SK-N-SH (cell line): ENCODE results near the gene ZMIZ1. TPM values are rescaled to one million over a fixed set of nuclear protein-coding genes. Genes with fewer than 3 reads are reported as not detected.

ENCODE experiments used
- CTCF ChIA-PET: fragments of 300-600, 350-600 bp; formaldehyde crosslinking; extraction: SDS; loops from one replicate; lab custom pipeline; 2021; lab: Yijun Ruan, JAX
- POLR2A ChIA-PET: fragments of 350-600 bp; sonication (Branson Sonifier 250); formaldehyde crosslinking; extraction: SDS; loops from one replicate; lab custom pipeline; 2020; ENCODE audit warnings: antibody characterized with exemption, inconsistent platforms; lab: Yijun Ruan, JAX
- DNase-seq: peaks from one replicate; pipeline ENCODE4 v3.0.0; 2012
- H2AFZ ChIP-seq: fragments of 200-600 bp; sonication (generic); 2 replicates; pipeline ENCODE4 v1.8.1; 2016; ENCODE audit warnings: antibody characterized with exemption, mild to moderate bottlenecking, low read depth
- H3F3A ChIP-seq: fragments of 200-600 bp; sonication (generic); replicated peaks from 2 replicates; pipeline ENCODE3; 2016; ENCODE audit warnings: antibody characterized with exemption, mild to moderate bottlenecking; ENCODE audit not compliant: insufficient read depth
- H3K27ac ChIP-seq, 2 experiments: fragments of 200-500 bp in 1 of 2; fragments of 200-600 bp in 1 of 2; sonication (Bioruptor generic) in 1 of 2; sonication (generic), shearing (Covaris generic) in 1 of 2; 2 replicates each; pipeline versions ENCODE4 v1.5.1 to v1.6.1; 2014 to 2016; ENCODE audit warnings: low read depth in 2 of 2, inconsistent platforms in 1 of 2, low read length in 1 of 2, mild to moderate bottlenecking in 1 of 2, mixed read lengths in 1 of 2
- H3K27me3 ChIP-seq: fragments of 200-600 bp; sonication (generic), shearing (Covaris generic); 2 replicates; pipeline ENCODE4 v1.6.1; 2016; ENCODE audit warnings: mixed run types; ENCODE audit not compliant: insufficient read depth
- H3K36me3 ChIP-seq, 2 experiments: fragments of 200-500 bp in 1 of 2; fragments of 200-600 bp in 1 of 2; sonication (Bioruptor generic) in 1 of 2; sonication (generic) in 1 of 2; replicated peaks in 1 of 2; 2 replicates each; pipeline versions ENCODE3 to v1.5.1; 2014 to 2016; ENCODE audit warnings: low read length in 1 of 2, mild to moderate bottlenecking in 1 of 2; ENCODE audit not compliant: insufficient read depth in 2 of 2, control insufficient read depth in 1 of 2
- H3K4me1 ChIP-seq, 2 experiments: fragments of 200-500 bp in 1 of 2; fragments of 200-600 bp in 1 of 2; sonication (Bioruptor generic) in 1 of 2; sonication (generic), shearing (Covaris generic) in 1 of 2; 2 replicates each; pipeline versions ENCODE4 v1.5.1 to v1.6.1; 2014 to 2016; ENCODE audit warnings: low read depth in 1 of 2, low read length in 1 of 2, mixed run types in 1 of 2; ENCODE audit not compliant: insufficient read depth in 2 of 2, control insufficient read depth in 1 of 2
- H3K4me2 ChIP-seq: fragments of 200-600 bp; sonication (generic), shearing (Covaris generic); 2 replicates; pipeline ENCODE4 v1.6.1; 2017; ENCODE audit warnings: mixed run types
- H3K4me3 ChIP-seq, 2 experiments: fragments of 200-500 bp in 1 of 2; fragments of 200-600 bp in 1 of 2; sonication (Bioruptor generic) in 1 of 2; sonication (generic), shearing (Covaris generic) in 1 of 2; 2 replicates each; pipeline versions ENCODE4 v1.5.1 to v1.8.1; 2014 to 2016; ENCODE audit warnings: low read depth in 2 of 2, inconsistent platforms in 1 of 2, low read length in 1 of 2, mild to moderate bottlenecking in 1 of 2, mixed read lengths in 1 of 2, moderate library complexity in 1 of 2
- H3K79me2 ChIP-seq: fragments of 200-600 bp; sonication (generic); 2 replicates; pipeline ENCODE4 v1.8.1; 2017; ENCODE audit warnings: mild to moderate bottlenecking; ENCODE audit not compliant: insufficient read depth
- H3K9ac ChIP-seq: fragments of 200-600 bp; sonication (generic); 2 replicates; pipeline ENCODE4 v1.6.1; 2017; ENCODE audit warnings: mixed run types
- H3K9me2 ChIP-seq: fragments of 200-600 bp; sonication (generic); 2 replicates; pipeline ENCODE4 v1.6.1; 2017; ENCODE audit warnings: mixed run types
- H3K9me3 ChIP-seq: fragments of 200-600 bp; sonication (generic); 2 replicates; pipeline ENCODE4 v1.6.1; 2017; ENCODE audit warnings: mixed run types, mild to moderate bottlenecking, moderate library complexity
- H4K20me1 ChIP-seq: fragments of 200-600 bp; sonication (generic); 2 replicates; pipeline ENCODE4 v1.6.1; 2017; ENCODE audit warnings: mild to moderate bottlenecking, mixed run types; ENCODE audit not compliant: insufficient read depth
- CHD2 ChIP-seq: fragments of 150-350 bp; IDR thresholded peaks from 2 replicates; pipeline ENCODE4 v1.6.1; 2018; ENCODE audit warnings: low read length; ENCODE audit not compliant: partially characterized antibody
- ELF1 ChIP-seq: IDR thresholded peaks from 2 replicates; pipeline ENCODE4 v1.4.0; 2012
- FOXJ3 ChIP-seq: sonication (generic); formaldehyde crosslinking; IDR thresholded peaks from 2 replicates; pipeline ENCODE4 v1.5.1; 2020; ENCODE audit warnings: mild to moderate bottlenecking, missing genetic modification reagents
- FOXM1 ChIP-seq: IDR thresholded peaks from 2 replicates; pipeline ENCODE4 v1.4.0; 2012; ENCODE audit warnings: low read depth, mild to moderate bottlenecking
- GABPA ChIP-seq: IDR thresholded peaks from 2 replicates; pipeline ENCODE4 v1.4.0; 2012; ENCODE audit warnings: low read depth, mild to moderate bottlenecking
- GATA2 ChIP-seq: sonication (generic); formaldehyde crosslinking; IDR thresholded peaks from 2 replicates; pipeline ENCODE4 v1.5.0; 2020; ENCODE audit warnings: mild to moderate bottlenecking, missing genetic modification reagents
- MXI1 ChIP-seq: IDR thresholded peaks from 2 replicates; pipeline ENCODE4 v1.6.1; 2012; ENCODE audit warnings: mild to moderate bottlenecking, low read depth, low read length, improper control_type of control experiment
- NRF1 ChIP-seq: IDR thresholded peaks from 2 replicates; pipeline ENCODE4 v1.6.1; 2012; ENCODE audit warnings: low read depth, mild to moderate bottlenecking, low read length
- RCOR1 ChIP-seq: fragments of 150-350 bp; IDR thresholded peaks from 2 replicates; pipeline ENCODE4 v1.6.1; 2017; ENCODE audit warnings: antibody characterized with exemption, low read length
- SIN3A ChIP-seq: IDR thresholded peaks from 2 replicates; pipeline ENCODE4 v1.6.1; 2012; ENCODE audit warnings: low read depth, mild to moderate bottlenecking, low read length, moderate library complexity, borderline replicate concordance
- SMC3 ChIP-seq: IDR thresholded peaks from 2 replicates; pipeline ENCODE4 v1.6.1; 2012; ENCODE audit warnings: low read depth, low read length, improper control_type of control experiment
- TEAD4 ChIP-seq: IDR thresholded peaks from 2 replicates; pipeline ENCODE4 v1.4.0; 2012; ENCODE audit warnings: mild to moderate bottlenecking, borderline replicate concordance; ENCODE audit not compliant: insufficient read depth
- WGBS: methylation state at CpG from one replicate; pipeline ENCODE4 v1.1.6; 2017; ENCODE audit warnings: low lambda C conversion rate; 5-methylcytosine and 5-hydroxymethylcytosine counted together
- polyA plus RNA-seq, 3 experiments: library from polyadenylated mRNA; depleted of rRNA; stranded (reverse); fragments of >200 nt; gene quantifications; 2 replicates each; pipeline ENCODE4 v1.2.3, GENCODE V29; 2012
- TF ChIP-seq, protein P1 (sequence below): fragments of 150-350 bp; IDR thresholded peaks from 2 replicates; pipeline ENCODE4 v1.6.1; 2016; ENCODE audit warnings: mild to moderate bottlenecking, low read depth, low read length
- TF ChIP-seq, protein P2 (sequence below): IDR thresholded peaks from 2 replicates; pipeline ENCODE4 v1.6.1; 2012; ENCODE audit warnings: mild to moderate bottlenecking, low read depth, low read length, moderate library complexity
- TF ChIP-seq, protein P3 (sequence below): IDR thresholded peaks from 2 replicates; pipeline ENCODE4 v1.4.0; 2012; ENCODE audit warnings: low read depth, borderline replicate concordance
- TF ChIP-seq, protein P4 (sequence below): IDR thresholded peaks from 2 replicates; pipeline ENCODE4; 2012

The ZMIZ1 gene
- polyA plus RNA-seq, 1 of the 3 experiments (the other 2 are of a cell fraction): 23.5 TPM

DNA sequence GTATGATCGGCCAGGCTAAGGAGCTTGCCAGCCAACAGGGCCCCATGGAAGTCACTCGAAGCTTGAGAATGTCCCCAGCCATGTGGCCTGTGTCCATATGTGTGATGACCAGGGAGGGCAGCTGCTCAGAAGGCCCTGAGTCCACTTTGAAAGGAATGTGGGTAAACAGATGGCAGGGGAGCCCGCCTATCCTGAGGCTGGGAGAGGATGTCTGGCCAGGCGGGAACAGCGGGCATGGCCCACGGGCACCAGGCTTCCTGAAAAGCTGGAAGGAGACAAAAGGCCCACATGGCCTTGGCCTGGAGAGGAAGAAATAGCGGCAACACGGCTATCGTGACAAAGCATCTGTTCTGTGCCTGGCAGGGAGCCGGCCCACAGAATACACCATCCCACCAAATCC is 140.6 kb downstream of the ZMIZ1 start:
- H3K79me2 ChIP-seq: peaks cover 17% of the 10 kb centered on the region; the same call in 1 of the 2 replicates
- H3K27ac ChIP-seq: peak overlapping the region in 1 of 2 experiments; percentile 92; a peak in 2 of 4 replicates
- no peaks in the 10 kb centered on the region for H3K9me3 ChIP-seq
- WGBS: 80% methylated on average over 10 of the region's 10 CpGs
- DNase-seq: peak; percentile 74
- peaks cover 12% of the 10 kb centered on the region for H4K20me1 ChIP-seq
- peaks cover 31 to 47% of the 10 kb centered on the region in 2 experiments for H3K36me3 ChIP-seq
- TF ChIP-seq FOXJ3 (CRISPR knock-in tag): peak; percentile 81
- peak; percentile 35; the same call in 1 of the 2 replicates for TF ChIP-seq RCOR1
- peak; percentile 37; the same call in 1 of the 2 replicates for TF ChIP-seq GATA2 (CRISPR knock-in tag)
- TF ChIP-seq, protein P1, sequence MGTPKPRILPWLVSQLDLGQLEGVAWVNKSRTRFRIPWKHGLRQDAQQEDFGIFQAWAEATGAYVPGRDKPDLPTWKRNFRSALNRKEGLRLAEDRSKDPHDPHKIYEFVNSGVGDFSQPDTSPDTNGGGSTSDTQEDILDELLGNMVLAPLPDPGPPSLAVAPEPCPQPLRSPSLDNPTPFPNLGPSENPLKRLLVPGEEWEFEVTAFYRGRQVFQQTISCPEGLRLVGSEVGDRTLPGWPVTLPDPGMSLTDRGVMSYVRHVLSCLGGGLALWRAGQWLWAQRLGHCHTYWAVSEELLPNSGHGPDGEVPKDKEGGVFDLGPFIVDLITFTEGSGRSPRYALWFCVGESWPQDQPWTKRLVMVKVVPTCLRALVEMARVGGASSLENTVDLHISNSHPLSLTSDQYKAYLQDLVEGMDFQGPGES: no peak
- TF ChIP-seq SIN3A: no peak
- TF ChIP-seq CHD2: peak; percentile 28
- TF ChIP-seq, protein P2, sequence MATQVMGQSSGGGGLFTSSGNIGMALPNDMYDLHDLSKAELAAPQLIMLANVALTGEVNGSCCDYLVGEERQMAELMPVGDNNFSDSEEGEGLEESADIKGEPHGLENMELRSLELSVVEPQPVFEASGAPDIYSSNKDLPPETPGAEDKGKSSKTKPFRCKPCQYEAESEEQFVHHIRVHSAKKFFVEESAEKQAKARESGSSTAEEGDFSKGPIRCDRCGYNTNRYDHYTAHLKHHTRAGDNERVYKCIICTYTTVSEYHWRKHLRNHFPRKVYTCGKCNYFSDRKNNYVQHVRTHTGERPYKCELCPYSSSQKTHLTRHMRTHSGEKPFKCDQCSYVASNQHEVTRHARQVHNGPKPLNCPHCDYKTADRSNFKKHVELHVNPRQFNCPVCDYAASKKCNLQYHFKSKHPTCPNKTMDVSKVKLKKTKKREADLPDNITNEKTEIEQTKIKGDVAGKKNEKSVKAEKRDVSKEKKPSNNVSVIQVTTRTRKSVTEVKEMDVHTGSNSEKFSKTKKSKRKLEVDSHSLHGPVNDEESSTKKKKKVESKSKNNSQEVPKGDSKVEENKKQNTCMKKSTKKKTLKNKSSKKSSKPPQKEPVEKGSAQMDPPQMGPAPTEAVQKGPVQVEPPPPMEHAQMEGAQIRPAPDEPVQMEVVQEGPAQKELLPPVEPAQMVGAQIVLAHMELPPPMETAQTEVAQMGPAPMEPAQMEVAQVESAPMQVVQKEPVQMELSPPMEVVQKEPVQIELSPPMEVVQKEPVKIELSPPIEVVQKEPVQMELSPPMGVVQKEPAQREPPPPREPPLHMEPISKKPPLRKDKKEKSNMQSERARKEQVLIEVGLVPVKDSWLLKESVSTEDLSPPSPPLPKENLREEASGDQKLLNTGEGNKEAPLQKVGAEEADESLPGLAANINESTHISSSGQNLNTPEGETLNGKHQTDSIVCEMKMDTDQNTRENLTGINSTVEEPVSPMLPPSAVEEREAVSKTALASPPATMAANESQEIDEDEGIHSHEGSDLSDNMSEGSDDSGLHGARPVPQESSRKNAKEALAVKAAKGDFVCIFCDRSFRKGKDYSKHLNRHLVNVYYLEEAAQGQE: no peak
- CTCF ChIA-PET: interaction anchor here (0.9 to 2.1 kb wide), 5 partner anchors 11 to 1162 kb away, joined by 3 to 7 read pairs (median 5); no protein-coding TSS in a partner anchor
- no peak overlapping the region for H2AFZ ChIP-seq
- H3K9me2 ChIP-seq: no peaks in the 10 kb centered on the region
- H3K9ac ChIP-seq: no peak overlapping the region
- H3F3A ChIP-seq: peaks cover 2% of the 10 kb centered on the region
- peaks cover 0 to 61% of the 10 kb centered on the region in 2 experiments; a peak in 2 of 4 replicates for H3K4me1 ChIP-seq
- H3K4me2 ChIP-seq: no peak overlapping the region
- no peaks in the 10 kb centered on the region for H3K27me3 ChIP-seq
- POLR2A ChIA-PET: interaction anchor here (1.1 to 1.6 kb wide), 4 partner anchors 11 to 36 kb away, joined by 3 to 14 read pairs (median 6); no protein-coding TSS in a partner anchor
- H3K4me3 ChIP-seq: no peak overlapping the region

DNA sequence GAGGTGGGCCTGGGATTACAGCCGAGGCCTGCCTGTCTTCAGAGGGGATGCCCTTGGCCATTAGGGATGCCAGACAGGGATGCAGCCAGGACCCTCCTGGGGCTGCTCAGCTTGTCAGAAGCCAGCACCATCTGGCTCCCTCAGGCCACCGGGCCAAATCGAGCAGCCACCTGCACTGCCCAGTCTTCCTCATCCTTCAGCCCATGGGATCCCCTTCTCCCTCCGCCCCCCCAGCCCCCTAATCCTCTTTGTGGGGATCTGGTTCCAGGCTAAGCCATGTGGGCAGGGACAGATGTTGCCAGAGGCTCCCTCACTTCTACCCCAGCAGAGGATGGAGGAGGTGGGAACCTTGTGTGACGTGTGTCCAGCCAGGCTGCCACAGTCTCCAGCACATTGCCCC is 141.1 kb downstream of the ZMIZ1 start:
- Histone ChIP-seq H3K4me3 (no peak overlapping the region), H3K27me3 (no peaks in the 10 kb centered on the region), H3K9ac (no peak overlapping the region), H3K36me3 (peaks cover 31 to 52% of the 10 kb centered on the region in 2 experiments), H2AFZ (no peak overlapping the region), H4K20me1 (peaks cover 12% of the 10 kb centered on the region), H3K79me2 (peaks cover 14% of the 10 kb centered on the region; the same call in 1 of the 2 replicates), H3K9me2 (no peaks in the 10 kb centered on the region), H3K4me2 (no peak overlapping the region), H3K27ac (peak overlapping the region in 1 of 2 experiments; percentile 92; a peak in 2 of 4 replicates), H3K9me3 (no peaks in the 10 kb centered on the region), H3K4me1 (peaks cover 0 to 56% of the 10 kb centered on the region in 2 experiments; a peak in 2 of 4 replicates), H3F3A (no peaks in the 10 kb centered on the region)
- POLR2A ChIA-PET: interaction anchor here (1.3 to 1.6 kb wide), 3 partner anchors 11 to 32 kb away, joined by 3 to 14 read pairs (median 9); no protein-coding TSS in a partner anchor
- DNase-seq: peak; percentile 61
- WGBS: 65% methylated on average over 4 of the region's 5 CpGs
- CTCF ChIA-PET: interaction anchor here (0.9 to 1.3 kb wide), 3 partner anchors 11 to 63 kb away, joined by 3 to 7 read pairs (median 5); no protein-coding TSS in a partner anchor
- TF ChIP-seq GABPA (no peak), TEAD4 (no peak), FOXJ3 (CRISPR knock-in tag) (no peak), SIN3A (no peak), SMC3 (no peak), RCOR1 (no peak), NRF1 (no peak), MXI1 (no peak), FOXM1 (no peak), ELF1 (no peak)
- TF ChIP-seq, protein P1: no peak
- TF ChIP-seq, protein P3, sequence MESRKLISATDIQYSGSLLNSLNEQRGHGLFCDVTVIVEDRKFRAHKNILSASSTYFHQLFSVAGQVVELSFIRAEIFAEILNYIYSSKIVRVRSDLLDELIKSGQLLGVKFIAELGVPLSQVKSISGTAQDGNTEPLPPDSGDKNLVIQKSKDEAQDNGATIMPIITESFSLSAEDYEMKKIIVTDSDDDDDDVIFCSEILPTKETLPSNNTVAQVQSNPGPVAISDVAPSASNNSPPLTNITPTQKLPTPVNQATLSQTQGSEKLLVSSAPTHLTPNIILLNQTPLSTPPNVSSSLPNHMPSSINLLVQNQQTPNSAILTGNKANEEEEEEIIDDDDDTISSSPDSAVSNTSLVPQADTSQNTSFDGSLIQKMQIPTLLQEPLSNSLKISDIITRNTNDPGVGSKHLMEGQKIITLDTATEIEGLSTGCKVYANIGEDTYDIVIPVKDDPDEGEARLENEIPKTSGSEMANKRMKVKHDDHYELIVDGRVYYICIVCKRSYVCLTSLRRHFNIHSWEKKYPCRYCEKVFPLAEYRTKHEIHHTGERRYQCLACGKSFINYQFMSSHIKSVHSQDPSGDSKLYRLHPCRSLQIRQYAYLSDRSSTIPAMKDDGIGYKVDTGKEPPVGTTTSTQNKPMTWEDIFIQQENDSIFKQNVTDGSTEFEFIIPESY: no peak
- TF ChIP-seq, protein P4, sequence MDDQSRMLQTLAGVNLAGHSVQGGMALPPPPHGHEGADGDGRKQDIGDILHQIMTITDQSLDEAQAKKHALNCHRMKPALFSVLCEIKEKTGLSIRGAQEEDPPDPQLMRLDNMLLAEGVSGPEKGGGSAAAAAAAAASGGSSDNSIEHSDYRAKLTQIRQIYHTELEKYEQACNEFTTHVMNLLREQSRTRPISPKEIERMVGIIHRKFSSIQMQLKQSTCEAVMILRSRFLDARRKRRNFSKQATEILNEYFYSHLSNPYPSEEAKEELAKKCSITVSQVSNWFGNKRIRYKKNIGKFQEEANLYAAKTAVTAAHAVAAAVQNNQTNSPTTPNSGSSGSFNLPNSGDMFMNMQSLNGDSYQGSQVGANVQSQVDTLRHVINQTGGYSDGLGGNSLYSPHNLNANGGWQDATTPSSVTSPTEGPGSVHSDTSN: no peak
